Astrocyte of the cerebellum (primary cell): ENCODE data around the gene GJD4.

Experiments
- DNase-seq: peaks from one replicate; pipeline ENCODE4 v3.0.0-alpha.2; 2011; ENCODE audit warnings: low read depth
- H3K4me3 ChIP-seq: 2 replicates; pipeline ENCODE4 v1.5.1; 2011; ENCODE audit warnings: mild to moderate bottlenecking, low read depth, low read length, moderate library complexity
- CTCF ChIP-seq: IDR thresholded peaks from 2 replicates; pipeline ENCODE4 v1.5.1; 2012; ENCODE audit warnings: low read length, low read depth, moderate library complexity, mild to moderate bottlenecking; ENCODE audit errors: missing control alignments
- in situ Hi-C: cut with HindIII; loops from 2 replicates; pipeline ENCODE4 v1.10.0; 2017; ENCODE audit warnings: low sequenced_read_pairs

GJD4 gene

DNA sequence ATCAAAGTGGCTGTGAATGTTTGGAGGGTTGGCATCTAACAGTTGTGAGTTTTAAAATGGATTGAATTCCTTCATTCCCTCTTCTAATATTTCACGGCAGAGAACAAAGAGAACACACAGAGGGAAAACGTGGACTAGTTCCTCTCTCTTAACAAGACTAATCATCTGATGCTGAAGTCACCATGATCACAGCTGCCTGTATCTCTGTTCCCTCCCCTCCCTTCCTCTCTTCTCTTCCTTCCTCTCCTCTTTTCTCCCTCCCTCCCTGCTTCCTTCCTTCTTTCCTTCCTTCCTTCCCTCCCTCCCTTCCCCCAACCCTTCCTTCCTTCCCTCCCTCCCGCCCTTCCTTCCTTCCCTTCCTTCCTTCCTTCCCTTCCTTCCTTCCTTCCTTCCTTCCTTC lies 10.0 kb upstream of the GJD4 start:
- no peak for TF ChIP-seq CTCF
- DNase-seq, result no peak
- H3K4me3 ChIP-seq, result no peak overlapping the region
- in situ Hi-C loops, result no loop called here

GRCh38 chr10:35598379-35598778 lies 6.8 kb upstream of the GJD4 start:
- no peak overlapping the region for H3K4me3 ChIP-seq
- DNase-seq, result no peak
- TF ChIP-seq CTCF, result peak; percentile 64
- in situ Hi-C loops, result no loop called here

DNA sequence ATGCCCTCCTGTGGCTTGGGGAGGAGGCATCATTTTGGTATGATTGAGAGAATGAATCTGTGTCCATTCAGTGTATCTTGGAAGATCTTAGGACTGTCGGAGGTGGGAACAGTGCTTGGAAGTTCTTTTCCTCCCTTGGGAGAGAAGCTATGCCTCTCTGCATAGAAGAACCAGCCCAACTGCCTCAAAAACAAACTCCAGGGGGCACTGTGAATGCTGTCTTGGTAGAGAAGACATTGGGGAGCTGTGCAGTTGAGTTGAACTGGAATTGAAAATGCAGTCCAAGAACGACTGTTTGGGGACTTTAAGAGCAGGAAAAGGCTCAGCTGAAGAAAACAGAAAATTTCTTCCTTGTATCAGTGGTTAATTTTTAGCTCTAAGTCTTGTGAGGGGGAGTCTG lies 4.9 kb upstream of the GJD4 start:
- in situ Hi-C loops, result no loop called here
- H3K4me3 ChIP-seq, result no peak overlapping the region
- TF ChIP-seq CTCF, result no peak
- no peak for DNase-seq

- TF ChIP-seq CTCF, result no peak
- peak; percentile 1 for DNase-seq
- H3K4me3 ChIP-seq, result no peak overlapping the region
- in situ Hi-C loops, result no loop called here
Measured at GRCh38 chr10:35606430-35606829, 1.3 kb downstream of the GJD4 start.

DNA sequence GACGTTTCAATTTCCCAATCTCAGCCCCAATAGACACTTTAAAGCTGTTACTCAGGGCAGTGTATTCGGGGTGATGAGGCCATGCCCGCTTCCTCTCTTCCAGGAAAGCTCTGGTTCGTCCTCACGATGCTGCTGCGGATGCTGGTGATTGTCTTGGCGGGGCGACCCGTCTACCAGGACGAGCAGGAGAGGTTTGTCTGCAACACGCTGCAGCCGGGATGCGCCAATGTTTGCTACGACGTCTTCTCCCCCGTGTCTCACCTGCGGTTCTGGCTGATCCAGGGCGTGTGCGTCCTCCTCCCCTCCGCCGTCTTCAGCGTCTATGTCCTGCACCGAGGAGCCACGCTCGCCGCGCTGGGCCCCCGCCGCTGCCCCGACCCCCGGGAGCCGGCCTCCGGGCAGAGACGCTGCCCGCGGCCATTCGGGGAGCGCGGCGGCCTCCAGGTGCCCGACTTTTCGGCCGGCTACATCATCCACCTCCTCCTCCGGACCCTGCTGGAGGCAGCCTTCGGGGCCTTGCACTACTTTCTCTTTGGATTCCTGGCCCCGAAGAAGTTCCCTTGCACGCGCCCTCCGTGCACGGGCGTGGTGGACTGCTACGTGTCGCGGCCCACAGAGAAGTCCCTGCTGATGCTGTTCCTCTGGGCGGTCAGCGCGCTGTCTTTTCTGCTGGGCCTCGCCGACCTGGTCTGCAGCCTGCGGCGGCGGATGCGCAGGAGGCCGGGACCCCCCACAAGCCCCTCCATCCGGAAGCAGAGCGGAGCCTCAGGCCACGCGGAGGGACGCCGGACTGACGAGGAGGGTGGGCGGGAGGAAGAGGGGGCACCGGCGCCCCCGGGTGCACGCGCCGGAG lies 2.6 kb downstream of the GJD4 start:
- peak overlapping the region; percentile 35 for H3K4me3 ChIP-seq
- no peak for DNase-seq
- no peak for TF ChIP-seq CTCF
- in situ Hi-C loops, result no loop called here

GRCh38 chr10:35608328-35608672 lies 3.2 kb downstream of the GJD4 start:
- H3K4me3 ChIP-seq, result peak overlapping the region; percentile 35
- TF ChIP-seq CTCF, result no peak

More at GRCh38 chr10:35608328-35608672, 3.2 kb downstream of the GJD4 start:
- in situ Hi-C loops, result no loop called here
- DNase-seq, result no peak
